GM18511 (cell line): ENCODE measurements around the gene ATXN1.
"Not testable (repeated sequence)": the region's sequence is repeated elsewhere in the genome, so short reads cannot be mapped to it uniquely, and the experiment has no call there.

Source experiments
- ATAC-seq: cut with Tn5 transposase; IDR thresholded peaks from one replicate; pipeline ENCODE4 v1.9.1; 2021; ENCODE audit warnings: mild to moderate bottlenecking, moderate library complexity; ENCODE audit not compliant: unreplicated experiment

The ATXN1 gene

DNA sequence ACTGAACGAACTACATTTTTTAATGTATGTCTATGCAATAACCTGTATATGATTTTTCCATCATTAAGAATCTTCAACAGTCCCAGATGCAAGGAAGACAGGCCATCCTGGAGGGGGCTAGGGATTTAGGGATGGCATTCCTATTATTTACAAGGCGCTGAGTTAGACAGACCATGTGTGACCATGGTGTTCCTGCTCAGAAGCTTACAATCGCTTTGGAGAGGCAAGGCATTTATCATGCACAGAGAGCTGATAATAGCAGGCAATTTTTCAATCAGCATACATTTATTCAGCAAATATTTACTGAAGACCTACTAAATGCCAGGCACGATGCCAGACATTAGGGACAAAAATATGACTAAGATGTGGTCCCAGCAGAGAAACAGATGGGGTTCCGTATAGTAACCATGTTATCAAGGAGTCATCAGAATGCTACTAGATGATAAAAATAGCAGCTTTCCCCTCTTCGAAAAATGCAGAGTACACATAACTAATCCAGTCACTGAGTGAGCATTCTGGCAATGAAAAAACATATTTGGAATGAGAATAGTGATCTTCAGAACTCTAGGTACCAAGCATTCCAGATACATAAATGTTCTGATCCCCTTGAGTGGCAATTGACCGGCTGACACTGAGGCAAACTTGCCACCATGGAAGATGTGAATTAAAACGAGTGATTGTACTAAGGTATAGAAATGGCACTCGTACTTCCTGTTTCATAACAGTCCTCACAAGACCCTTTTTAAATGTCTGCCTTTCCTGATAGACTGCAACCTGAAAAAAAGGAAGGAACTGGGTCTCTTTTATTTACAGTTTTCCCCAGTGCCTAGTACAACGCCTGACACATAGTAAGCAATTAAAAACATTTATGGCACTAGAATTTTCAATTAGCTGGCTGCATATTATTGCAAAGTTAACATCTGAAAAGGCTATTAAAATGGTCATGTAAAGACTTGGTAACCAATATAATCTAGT is 135.7 kb downstream of the ATXN1 start:
- ATAC-seq = no peak

- ATAC-seq = no peak
Measured at GRCh38 chr6:16624636-16625290, 136.5 kb downstream of the ATXN1 start.

DNA sequence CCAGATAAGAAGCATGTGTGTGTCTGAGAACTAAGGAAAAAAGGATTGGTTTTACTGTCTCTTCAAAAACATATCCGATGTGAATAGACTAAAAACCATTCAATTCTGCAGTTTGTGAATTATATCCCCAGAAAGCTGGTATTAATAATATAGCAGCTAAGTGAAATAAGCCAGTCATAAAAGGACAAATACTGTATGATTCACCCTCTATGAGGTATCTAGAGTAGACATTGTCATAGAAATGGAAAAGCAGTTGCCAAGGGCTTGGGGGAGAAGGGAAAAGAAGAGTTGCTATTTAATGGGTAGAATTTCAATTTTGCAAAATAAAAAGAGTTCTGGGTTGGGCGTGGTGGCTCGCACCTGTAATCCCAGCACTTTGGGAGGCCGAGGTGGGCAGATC is 137.5 kb downstream of the ATXN1 start:
- ATAC-seq = no peak

DNA sequence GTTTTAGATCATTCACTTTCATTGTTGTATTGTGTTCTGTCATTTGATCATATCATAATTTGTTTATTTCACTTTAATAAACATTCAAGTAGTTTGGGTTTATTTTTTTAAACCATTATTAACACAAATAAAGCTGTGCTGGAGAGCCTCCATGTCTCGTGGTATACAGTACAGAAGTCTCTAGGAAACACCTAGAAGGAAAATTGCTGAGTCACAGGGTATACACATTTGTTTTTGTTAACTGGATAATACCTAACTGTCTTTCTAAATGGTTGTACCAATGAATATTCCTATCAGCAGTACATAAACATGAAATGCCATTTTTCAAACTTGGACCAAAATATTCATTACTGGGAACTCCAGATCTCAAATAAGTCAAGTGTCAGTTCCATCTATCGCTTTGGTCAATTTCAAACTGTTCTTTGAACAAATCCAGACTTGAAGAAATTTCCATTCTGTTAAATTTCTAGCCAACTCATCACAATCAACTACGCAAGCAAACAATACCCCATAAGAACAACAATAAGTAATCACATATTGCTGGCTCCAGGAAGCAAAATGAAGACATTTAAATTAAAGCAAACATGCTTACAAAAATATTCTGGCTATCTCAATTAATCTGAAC is 138.1 kb downstream of the ATXN1 start:
- no peak for ATAC-seq

DNA sequence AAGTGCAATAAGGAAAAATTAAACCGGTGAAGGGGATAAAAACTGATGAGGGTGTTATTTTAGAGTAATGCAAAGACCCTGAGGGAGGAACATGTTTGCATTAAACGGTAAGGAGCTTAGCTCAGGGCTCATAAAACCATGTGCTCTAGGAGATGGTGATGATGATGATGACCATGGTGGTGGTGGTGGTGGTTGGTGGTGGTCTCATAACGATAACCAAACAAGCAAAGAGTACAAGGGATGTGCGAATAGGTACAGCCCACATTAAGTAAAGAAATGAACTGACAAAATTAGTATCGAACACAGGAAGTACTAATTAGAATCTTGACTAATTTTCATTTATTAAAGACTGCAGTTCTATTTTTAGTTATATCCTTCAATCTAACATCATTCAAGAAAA is 139.1 kb downstream of the ATXN1 start:
- no peak for ATAC-seq

GRCh38 chr6:16621002-16621401 is 140.3 kb downstream of the ATXN1 start:
- ATAC-seq = no peak

GRCh38 chr6:16619777-16620176 is 141.5 kb downstream of the ATXN1 start:
- ATAC-seq = no peak

GRCh38 chr6:16618962-16619361 is 142.3 kb downstream of the ATXN1 start:
- no peak for ATAC-seq

- not testable (repeated sequence) for ATAC-seq
Measured at GRCh38 chr6:16615215-16615614, 146.0 kb downstream of the ATXN1 start.

GRCh38 chr6:16614143-16614542 is 147.1 kb downstream of the ATXN1 start:
- not testable (repeated sequence) for ATAC-seq

DNA sequence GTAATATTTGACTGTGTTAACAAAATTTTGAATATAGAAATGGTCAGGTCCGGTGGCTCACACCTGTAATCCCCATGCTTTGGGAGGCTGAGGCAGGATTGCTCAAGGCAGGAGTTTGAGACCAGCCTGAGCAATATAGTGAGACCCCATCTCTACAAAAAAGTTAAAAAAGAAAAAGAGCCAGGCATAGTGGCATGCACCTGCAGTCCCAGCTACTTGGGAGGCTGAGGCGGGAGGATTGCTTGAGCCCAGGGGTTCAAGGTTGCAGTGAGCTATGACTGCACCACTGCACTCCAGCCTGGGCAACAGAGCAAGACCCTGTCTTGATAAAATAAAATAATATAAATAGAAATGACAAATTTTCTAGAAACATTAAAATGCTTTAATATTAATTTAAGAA is 147.8 kb downstream of the ATXN1 start:
- not testable (repeated sequence) for ATAC-seq

DNA sequence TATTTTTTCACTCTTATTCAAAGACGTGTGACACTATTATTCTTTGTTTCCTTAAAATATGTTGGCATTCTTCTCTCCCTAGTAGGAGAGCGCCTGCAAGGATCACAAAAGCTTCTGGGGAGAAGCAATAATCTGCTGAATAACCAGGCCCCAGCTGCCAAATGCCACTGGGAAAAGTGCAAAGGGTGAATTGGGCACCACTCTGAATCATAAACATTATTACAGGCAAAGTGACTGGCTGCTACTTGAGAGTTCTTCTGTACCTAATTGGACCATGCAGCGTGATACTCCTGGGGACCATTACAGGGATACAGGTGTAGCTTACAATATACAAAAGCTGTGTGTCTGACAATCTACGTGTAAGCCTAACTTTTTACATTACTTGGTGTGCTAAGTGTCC is 152.8 kb downstream of the ATXN1 start:
- no peak for ATAC-seq

- ATAC-seq = peak; percentile 94
Measured at GRCh38 chr6:16602035-16602434, 159.2 kb downstream of the ATXN1 start.

DNA sequence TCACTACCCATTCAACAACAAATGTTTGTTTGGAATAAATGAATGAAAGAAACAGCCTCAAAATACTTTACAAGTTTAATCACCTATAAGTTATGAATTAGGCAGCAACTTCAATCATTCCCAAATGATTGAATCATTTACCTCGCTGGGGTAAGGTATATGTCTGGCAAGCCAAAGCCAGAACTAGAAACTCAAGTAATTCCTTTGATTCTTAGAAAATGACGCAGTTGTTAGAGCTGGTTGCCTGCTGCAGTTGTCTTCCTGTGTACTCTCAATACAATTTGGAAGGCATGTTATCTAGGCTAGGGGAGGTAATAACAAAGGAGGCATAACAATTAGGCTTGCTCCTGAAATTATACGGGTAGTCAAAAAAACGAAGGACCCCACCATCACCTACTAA is 160.6 kb downstream of the ATXN1 start:
- ATAC-seq = no peak

GRCh38 chr6:16600026-16600425 is 161.2 kb downstream of the ATXN1 start:
- ATAC-seq = no peak

GRCh38 chr6:16596616-16597331 is 164.5 kb downstream of the ATXN1 start:
- ATAC-seq = no peak

DNA sequence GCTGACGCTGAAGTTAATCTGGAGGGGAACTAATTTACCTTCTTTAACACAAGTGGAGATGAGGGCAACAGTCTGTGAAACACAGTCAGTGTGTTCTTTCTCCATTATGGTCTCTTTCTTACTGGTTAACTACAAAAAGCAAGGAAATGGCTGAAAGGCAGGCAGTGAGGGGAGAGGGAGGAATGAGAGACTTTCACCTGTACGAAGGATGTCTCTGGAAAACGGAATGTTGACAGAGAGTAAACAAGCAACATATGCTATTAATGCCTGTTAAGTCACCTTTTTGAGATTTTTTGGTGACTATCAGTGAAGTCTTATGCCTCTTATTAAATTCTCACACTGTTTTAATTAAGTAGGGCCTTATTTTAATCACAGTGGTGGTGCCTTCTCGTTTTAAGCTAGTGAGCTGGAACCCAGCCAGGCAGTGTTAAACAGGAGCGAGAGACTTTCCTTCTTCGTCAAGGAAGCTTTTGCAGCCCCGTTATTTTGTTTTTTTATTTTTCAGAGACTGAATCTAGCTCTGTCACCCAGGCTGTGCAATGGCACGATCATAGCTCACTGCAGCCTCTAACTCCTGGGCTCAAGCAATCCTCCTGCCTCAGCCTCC is 165.6 kb downstream of the ATXN1 start:
- ATAC-seq = no peak

DNA sequence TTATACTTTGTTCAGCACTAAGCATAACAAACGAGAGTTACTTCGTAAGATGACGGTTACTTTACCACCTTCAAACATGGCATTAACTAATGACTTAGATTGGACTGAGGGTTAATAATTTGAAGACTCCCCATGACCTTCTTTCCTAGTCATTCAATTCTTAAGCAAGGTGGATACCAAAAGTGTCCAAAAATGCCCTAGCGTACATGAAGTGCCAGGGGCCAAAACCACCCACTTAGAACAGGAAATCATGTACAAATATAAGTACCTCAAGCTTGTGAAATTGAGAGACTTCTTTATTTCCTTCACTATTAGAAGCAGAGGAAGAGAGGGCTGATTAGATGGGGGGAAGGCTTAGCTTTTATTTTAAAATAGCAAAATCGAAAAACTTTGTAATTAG is 166.4 kb downstream of the ATXN1 start:
- peak; percentile 25 for ATAC-seq

DNA sequence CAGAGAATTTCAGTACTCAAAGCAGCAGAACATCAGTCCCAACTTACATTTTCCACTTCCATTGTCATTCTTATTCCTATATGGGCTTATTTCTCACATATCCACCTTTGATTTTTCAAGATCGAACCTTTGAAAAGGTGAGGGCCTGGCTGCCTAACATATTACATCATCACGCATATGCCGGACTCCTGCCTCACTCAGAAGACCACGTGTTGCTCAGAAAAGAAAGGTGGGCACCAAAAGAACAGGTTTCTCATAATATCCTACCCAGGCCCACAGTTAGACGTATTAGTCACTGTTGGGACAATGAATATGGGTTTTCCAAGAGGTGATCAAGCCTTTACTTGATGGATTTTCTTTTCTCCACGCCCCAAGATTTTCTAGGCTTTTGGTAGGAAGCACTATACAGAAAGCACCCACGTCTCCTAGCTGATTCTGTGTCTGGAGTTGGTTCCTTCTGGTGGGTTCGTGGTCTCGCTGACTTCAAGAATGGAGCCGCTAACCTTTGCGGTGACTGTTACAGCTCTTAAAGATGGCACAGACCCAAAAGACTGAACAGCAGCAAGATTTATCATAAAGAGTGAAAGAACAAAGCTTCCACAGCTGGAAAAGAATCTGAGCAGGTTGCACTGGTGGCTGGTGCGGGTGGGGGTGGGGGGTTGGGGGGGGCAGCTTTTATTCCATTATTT is 168.9 kb downstream of the ATXN1 start:
- ATAC-seq = peak; percentile 5
